ENCODE measurements around the gene ARHGEF26. TPM values are rescaled to one million over a fixed set of nuclear protein-coding genes. Genes with fewer than 3 reads are reported as not detected.

Gene ARHGEF26
- total RNA-seq, 2 donors from 2014 or later, result 6.9 to 8.1 TPM

DNA sequence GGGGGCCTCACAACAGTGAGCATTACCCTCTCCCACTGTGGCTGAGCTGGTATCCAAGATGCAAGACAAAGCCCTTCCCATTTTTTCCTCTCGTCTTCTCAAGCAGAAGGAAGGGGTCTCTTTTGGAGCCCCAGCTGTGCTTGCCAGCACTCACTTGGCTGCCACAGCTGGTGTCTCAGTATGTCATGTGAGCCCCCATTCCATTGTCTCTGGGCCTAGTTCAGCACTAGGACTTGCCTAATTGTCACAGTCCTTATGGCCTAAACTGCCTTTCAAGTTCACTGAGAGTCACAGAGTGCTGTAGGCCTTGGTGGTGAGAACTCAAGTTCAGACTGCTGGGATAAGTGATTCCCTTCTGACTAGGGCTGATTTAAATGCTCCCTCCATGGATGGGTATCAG is 89.8 kb downstream of the ARHGEF26 start:
- Histone ChIP-seq H3K9me3 (no peaks in the 10 kb centered on the region), H3K27me3 (no peaks in the 10 kb centered on the region), H3K36me3 (no peaks in the 10 kb centered on the region), H3K4me1 (no peaks in the 10 kb centered on the region), H3K4me3 (no peak overlapping the region), H3K27ac (no peak overlapping the region)
- TF ChIP-seq, protein P1, sequence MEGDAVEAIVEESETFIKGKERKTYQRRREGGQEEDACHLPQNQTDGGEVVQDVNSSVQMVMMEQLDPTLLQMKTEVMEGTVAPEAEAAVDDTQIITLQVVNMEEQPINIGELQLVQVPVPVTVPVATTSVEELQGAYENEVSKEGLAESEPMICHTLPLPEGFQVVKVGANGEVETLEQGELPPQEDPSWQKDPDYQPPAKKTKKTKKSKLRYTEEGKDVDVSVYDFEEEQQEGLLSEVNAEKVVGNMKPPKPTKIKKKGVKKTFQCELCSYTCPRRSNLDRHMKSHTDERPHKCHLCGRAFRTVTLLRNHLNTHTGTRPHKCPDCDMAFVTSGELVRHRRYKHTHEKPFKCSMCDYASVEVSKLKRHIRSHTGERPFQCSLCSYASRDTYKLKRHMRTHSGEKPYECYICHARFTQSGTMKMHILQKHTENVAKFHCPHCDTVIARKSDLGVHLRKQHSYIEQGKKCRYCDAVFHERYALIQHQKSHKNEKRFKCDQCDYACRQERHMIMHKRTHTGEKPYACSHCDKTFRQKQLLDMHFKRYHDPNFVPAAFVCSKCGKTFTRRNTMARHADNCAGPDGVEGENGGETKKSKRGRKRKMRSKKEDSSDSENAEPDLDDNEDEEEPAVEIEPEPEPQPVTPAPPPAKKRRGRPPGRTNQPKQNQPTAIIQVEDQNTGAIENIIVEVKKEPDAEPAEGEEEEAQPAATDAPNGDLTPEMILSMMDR (IDR thresholded peaks at IDR 0.05), result no peak
- no peak for DNase-seq (ENCODE audit: low spot score)

DNA sequence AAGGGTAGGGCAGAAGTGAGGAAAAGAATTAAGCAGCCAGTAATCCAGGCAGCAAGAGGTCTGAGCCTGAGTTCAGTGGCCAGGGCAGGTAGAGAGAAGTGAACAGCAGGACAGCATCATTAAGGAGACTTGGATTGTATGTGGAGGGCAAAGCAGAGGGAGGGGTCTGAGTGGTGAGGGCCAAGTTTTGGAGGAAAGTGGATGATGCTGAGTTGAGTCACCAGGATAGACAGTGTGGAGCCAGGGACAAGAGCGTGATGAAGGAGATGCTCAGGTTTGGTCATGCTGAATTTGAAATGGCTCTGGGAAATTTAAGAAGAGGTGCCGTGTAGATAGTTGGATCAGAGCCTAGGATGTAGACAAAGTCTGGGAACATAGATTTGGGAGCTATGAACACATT is 93.1 kb downstream of the ARHGEF26 start:
- Histone ChIP-seq H3K9me3 (no peaks in the 10 kb centered on the region), H3K4me3 (no peak overlapping the region), H3K27me3 (no peaks in the 10 kb centered on the region), H3K4me1 (no peaks in the 10 kb centered on the region), H3K27ac (no peak overlapping the region), H3K36me3 (no peaks in the 10 kb centered on the region)
- TF ChIP-seq, protein P1 (IDR thresholded peaks at IDR 0.05), result no peak
- no peak for DNase-seq (ENCODE audit: low spot score)

DNA sequence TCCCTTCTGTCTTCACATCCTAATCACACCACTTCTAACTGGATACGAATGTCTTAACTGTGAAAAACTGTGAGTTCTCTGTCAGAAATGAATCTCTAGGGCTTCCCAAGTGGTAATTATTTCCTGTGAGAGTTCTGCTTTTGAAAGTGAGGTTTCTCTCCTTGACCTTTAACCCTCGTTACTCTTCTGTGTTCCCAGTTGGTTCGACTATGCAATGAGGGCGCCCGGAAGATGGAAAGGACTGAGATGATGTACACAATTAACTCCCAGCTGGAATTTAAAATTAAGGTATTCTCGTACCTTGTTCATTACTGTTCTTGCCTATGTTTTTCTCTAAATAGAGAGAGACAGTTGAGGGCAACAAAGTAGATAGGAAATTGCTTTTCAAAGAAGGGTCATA is 96.5 kb downstream of the ARHGEF26 start:
- Histone ChIP-seq H3K4me1 (no peaks in the 10 kb centered on the region), H3K27ac (no peak overlapping the region), H3K4me3 (no peak overlapping the region), H3K9me3 (no peaks in the 10 kb centered on the region), H3K27me3 (no peaks in the 10 kb centered on the region), H3K36me3 (no peaks in the 10 kb centered on the region)
- no peak for DNase-seq (ENCODE audit: low spot score)
- TF ChIP-seq, protein P1 (IDR thresholded peaks at IDR 0.05), result no peak

DNA sequence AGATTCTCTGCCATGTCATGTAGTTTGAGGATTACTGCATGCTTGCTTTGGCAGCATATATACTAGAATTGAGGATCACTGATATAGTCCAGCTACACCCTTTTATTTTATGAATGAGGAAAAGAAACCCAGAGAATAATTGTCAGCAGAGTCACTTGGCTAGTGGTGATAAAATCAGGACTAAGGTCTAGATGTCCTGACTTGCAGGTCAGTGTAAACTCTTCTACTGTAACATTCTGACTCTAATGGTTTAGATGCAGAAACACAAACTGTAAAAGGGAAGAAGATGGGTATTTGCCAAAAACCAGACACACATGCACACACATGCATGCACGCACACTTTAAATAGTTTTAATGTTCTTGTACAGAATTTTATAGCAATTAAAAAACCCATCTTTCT is 97.5 kb downstream of the ARHGEF26 start:
- Histone ChIP-seq H3K27ac (no peak overlapping the region), H3K9me3 (no peaks in the 10 kb centered on the region), H3K27me3 (no peaks in the 10 kb centered on the region), H3K4me3 (no peak overlapping the region), H3K4me1 (no peaks in the 10 kb centered on the region), H3K36me3 (no peaks in the 10 kb centered on the region)
- TF ChIP-seq, protein P1 (IDR thresholded peaks at IDR 0.05), result no peak
- no peak for DNase-seq (ENCODE audit: low spot score)

DNA sequence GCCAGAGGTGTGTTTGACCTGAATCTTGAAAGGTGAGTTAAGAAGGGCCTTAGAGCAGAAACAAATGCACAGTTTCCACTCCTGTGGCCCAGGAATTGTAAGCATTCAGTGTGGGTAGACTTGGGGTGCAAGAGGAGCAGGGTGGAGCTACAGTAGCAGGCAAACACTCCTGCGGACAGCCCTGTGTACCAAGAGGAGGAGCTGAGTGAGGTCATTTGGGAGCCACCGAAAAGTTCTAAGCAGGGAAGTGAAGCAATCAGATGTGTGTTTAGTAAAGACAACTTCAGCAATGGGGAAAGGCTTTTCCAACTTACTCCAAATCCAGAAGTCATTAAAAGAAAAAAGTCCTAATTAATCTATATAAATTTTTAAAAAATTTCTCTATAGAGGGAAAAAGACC is 99.3 kb downstream of the ARHGEF26 start:
- TF ChIP-seq, protein P1 (IDR thresholded peaks at IDR 0.05), result no peak

DNA sequence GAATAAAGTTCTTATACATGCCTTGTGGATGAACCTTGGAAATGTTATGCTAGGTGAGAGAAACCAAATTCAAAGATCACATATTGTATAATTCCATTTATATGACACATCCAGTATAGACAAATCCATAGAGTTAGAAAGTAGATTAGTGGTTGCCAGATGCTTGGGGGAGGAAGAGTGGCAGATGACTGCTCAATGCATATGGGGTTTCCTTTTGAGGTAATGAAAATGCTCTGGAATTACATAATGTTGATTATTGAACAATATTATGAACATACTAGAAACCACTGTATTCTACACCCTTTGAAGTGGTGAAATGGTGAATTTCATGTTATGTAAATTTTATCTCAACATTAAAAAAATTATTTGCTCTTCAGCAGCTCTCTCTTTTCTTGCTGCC is 102.3 kb downstream of the ARHGEF26 start:
- TF ChIP-seq, protein P1 (IDR thresholded peaks at IDR 0.05), result no peak
- no peaks in the 10 kb centered on the region for H3K9me3 ChIP-seq
- H3K4me3 ChIP-seq, result no peak overlapping the region
- H3K36me3 ChIP-seq, result no peaks in the 10 kb centered on the region
- DNase-seq (ENCODE audit: low spot score), result no peak
- no peak overlapping the region for H3K27ac ChIP-seq
- peaks cover 0 to 3% of the 10 kb centered on the region in 2 donors for H3K4me1 ChIP-seq
- no peaks in the 10 kb centered on the region for H3K27me3 ChIP-seq

More for the DNA sequence above, 99.3 kb downstream of the ARHGEF26 start:
- Histone ChIP-seq H3K4me1 (peaks cover 0 to 3% of the 10 kb centered on the region in 2 donors), H3K36me3 (no peaks in the 10 kb centered on the region), H3K4me3 (no peak overlapping the region), H3K27me3 (no peaks in the 10 kb centered on the region), H3K27ac (no peak overlapping the region), H3K9me3 (no peaks in the 10 kb centered on the region)
- DNase-seq (ENCODE audit: low spot score), result no peak
